Cardiac fibroblast (primary cell): ENCODE data around the gene BST1.

Experiments
- DNase-seq, 2 donors: peaks; one replicate each; pipeline versions ENCODE4 v3.0.0 to v3.0.0-alpha.2; 2010; ENCODE audit warnings: low read depth in 2 of 2
- H3K4me3 ChIP-seq, 2 donors: replicated peaks in 1 of 2; 1 replicate in 1 of 2; 2 replicates in 1 of 2; pipeline ENCODE4 v1.5.1; 2011; ENCODE audit warnings: low read depth in 2 of 2, low read length in 2 of 2, mild to moderate bottlenecking in 2 of 2, moderate library complexity in 1 of 2
- TF ChIP-seq, protein P1 (sequence below): IDR thresholded peaks from one replicate; pipeline ENCODE4 v1.5.1; 2011; ENCODE audit warnings: low read depth, mild to moderate bottlenecking, low read length, inconsistent platforms

Gene BST1

DNA sequence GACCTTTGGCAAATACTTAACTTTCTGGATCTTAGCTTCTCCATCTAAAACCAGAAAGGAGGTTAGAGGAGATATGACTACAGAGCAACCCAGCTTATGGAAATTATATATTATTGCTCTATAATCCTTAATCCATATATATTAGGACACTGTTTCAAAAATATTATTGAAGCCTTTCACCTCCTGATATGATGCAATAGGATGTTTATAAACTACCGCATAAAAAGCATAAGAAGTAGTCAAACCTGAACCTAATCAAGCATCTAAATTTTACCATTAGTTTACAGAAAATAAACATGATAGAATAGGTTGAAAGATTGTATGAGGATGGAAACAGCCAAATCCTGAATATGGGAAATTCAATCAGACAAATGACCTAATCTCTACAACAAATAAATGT lies 26.8 kb upstream of the BST1 start:
- TF ChIP-seq, protein P1, sequence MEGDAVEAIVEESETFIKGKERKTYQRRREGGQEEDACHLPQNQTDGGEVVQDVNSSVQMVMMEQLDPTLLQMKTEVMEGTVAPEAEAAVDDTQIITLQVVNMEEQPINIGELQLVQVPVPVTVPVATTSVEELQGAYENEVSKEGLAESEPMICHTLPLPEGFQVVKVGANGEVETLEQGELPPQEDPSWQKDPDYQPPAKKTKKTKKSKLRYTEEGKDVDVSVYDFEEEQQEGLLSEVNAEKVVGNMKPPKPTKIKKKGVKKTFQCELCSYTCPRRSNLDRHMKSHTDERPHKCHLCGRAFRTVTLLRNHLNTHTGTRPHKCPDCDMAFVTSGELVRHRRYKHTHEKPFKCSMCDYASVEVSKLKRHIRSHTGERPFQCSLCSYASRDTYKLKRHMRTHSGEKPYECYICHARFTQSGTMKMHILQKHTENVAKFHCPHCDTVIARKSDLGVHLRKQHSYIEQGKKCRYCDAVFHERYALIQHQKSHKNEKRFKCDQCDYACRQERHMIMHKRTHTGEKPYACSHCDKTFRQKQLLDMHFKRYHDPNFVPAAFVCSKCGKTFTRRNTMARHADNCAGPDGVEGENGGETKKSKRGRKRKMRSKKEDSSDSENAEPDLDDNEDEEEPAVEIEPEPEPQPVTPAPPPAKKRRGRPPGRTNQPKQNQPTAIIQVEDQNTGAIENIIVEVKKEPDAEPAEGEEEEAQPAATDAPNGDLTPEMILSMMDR = no peak
- no peak for DNase-seq
- no peak overlapping the region for H3K4me3 ChIP-seq

DNA sequence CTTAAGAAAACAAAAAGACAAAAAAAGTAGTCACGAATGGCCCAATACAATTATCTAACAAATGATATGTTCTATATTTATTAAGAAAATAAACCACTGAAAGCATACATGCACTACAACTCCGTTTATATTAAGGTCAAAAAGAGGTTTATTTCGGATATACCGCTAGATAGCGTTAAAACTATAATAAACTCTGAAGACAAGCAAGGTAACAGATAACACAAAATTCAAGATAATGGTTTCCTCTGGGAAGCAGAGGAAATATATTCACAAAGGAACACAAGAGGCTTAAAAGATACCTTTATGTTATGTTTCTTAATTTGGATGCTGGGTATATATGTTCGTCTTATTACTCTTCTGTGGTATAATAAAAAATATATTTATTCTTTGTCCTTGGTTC lies 26.0 kb upstream of the BST1 start:
- H3K4me3 ChIP-seq = no peak overlapping the region
- TF ChIP-seq, protein P1 = no peak
- DNase-seq = no peak

DNA sequence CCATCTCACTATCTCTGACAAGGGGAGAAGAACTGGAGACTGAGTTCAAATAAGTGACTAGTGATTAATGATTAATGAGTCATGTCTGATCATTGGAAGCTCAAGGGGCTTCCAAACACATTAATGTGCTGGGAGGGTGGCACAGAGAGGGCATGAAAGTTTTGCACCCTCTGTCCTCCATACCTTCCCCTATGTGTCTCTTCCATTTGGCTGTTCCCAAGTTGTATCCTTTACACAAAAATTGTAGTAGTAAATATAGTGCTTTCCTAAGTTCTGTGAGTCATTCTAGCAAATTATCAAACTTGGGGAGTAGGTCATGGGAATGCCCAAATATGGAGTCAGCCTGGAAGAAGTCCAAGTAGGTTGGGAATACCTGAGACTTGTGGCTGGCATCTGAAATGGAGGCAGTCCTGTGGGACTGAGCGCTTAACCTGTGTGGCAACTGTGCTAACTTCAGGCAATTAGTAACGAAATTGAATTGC lies 25.3 kb upstream of the BST1 start:
- no peak overlapping the region for H3K4me3 ChIP-seq
- peak; percentile 48 to 64 for DNase-seq
- TF ChIP-seq, protein P1 = no peak

DNA sequence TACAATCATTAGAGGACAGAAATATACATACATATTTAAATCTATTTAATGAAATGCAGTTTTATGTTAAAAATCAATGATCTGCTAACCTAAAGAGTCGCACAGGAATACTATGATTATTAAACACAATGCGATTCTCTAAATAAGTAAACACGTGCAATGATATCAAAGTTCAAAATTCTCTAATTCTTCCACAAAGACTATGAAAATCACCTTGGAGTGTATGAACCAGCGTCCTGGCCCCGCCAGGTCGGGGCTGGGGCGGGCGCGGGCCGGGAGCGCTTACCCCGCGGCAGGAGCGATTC lies 21.8 kb upstream of the BST1 start:
- peak overlapping the region; percentile 73 to 80 for H3K4me3 ChIP-seq
- TF ChIP-seq, protein P1 = no peak
- DNase-seq = no peak

DNA sequence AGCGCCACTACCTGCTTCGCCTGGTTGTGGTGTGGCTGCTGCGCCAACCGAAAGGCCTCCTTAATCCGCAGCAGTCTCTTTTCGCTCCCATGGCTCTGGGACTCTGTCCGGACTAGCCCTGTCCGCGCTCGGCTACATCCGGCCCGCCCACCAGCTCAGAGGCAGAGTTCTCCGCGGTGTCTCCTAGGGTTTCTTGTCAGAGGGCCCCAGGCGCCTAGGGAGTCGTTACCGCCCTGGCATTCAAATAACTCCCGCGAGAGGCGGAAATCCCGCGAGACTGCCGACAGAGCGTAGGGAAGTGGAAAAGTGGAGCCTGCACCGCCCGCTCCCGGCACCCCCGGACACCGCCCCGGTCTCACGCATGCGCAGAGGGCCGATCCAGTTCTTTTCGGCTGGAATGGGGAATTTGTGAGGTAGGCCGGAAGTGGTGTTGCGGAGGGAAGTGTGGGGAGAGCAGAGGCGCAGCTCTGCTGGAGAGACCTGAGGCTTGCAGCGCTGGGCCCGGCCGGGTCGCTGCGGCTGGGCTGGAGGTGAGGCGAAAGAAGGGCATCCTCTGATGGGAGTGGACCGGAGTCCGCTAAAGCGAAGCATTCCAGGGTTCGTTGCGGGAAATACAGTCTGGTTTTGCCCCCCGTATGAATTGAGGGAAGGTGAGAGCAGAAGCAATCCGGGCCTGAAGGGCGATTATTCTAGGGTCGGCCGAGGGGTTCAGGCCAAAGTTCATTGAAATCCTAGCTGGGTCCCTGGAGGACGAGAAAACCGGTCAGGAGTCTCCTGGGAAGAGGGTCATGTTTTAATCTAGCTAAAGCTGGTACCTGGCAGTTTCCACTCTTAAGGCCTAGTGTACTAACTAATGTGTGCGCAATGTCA lies 21.3 kb upstream of the BST1 start, which contains the start of gene FAM200B:
FAM200B (plus strand) TSS at position 456 of the 870 bp plus-strand sequence. CDS start 5,151 bp downstream, outside the sequence.
- TF ChIP-seq, protein P1 = peak; percentile 35

DNA sequence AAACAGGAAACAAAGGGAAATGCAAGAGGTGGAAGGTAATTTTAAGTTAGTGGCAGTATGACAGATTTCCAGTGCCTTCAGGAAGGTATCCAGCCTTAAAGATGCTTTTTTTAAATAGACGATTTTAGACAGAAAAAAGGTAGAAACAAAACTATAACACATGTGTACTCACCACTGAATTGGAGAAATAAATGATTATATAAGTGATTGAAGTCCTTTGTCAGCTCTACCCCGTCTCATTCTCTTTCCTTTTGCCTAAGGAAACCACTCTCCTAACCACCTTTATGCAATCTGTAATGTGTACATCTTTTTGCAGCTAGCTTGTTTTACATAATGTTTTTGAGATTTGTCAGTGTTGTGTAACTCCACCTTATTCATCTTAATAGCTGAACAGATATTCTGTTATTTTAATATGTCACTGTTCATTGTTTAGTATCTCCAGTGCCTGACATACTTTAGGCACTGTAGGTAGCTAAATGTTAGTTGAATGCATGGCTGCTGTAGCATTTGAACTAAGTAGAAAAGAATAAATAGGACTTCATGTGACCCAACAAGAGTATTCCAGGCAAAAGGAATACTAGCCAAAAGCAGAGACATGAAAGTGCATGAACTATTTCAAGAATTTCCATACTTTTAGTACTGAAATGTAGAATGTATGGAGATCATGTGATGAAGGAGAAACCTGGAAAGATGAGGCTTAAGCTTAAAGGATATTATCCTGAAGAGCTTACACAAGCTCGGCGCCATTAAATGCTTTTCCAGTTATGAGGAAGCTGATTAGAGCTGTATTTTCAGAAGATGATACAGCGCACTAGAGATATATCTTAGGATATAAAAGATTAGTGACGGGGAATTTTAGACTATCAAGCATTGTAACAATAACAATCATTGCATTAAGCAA lies 20.4 kb upstream of the BST1 start:
- peak overlapping the region; percentile 73 to 80 for H3K4me3 ChIP-seq
- peak; percentile 25 to 71 for DNase-seq
- TF ChIP-seq, protein P1 = no peak

More for the DNA sequence above, 21.3 kb upstream of the BST1 start, which contains the start of gene FAM200B:
- DNase-seq = peak; percentile 99 to 100
- H3K4me3 ChIP-seq = peak within 1 kb of the TSS; percentile 73 to 80
